H1 (cell line): ENCODE data around the gene RIC8A. TPM values are rescaled to one million over a fixed set of nuclear protein-coding genes. Genes with fewer than 3 reads are reported as not detected.
A peak's percentile ranks its signal among the peaks of the same experiment; 100 is the strongest.

Source experiments
- CTCF ChIA-PET: fragments of 300-600 bp; sonication (Branson Sonifier 250); formaldehyde crosslinking; loops from one replicate; lab custom pipeline; 2021; ENCODE audit not compliant: partially characterized antibody; lab: Charles Lee
- POLR2A ChIA-PET: fragments of 300-600 bp; sonication (Branson Sonifier 250); formaldehyde crosslinking; loops from one replicate; lab custom pipeline; 2021; ENCODE audit warnings: inconsistent platforms; ENCODE audit not compliant: partially characterized antibody; lab: Charles Lee
- DNase-seq, 2 experiments: peaks; one replicate each; pipeline versions ENCODE4 v3.0.0 to v3.0.0-alpha.2; 2010 to 2022; ENCODE audit warnings: low spot score in 2 of 2, low read depth in 1 of 2, mixed read lengths in 1 of 2
- FAIRE-seq: peaks from 2 replicates; lab custom pipeline; 2011; peaks lifted over from hg19 to GRCh38; lab: Jason Lieb, UNC
- H2AFZ ChIP-seq: 2 replicates; pipeline ENCODE4 v1.8.1; 2012; ENCODE audit warnings: low read length, inconsistent platforms
- H2AK5ac ChIP-seq: 2 replicates; pipeline ENCODE4 v1.6.1; 2013; ENCODE audit warnings: low read depth, low read length
- H2BK120ac ChIP-seq: replicated peaks from 2 replicates; pipeline ENCODE3; 2013; ENCODE audit warnings: low read depth, low read length, inconsistent platforms
- H2BK12ac ChIP-seq: 2 replicates; pipeline ENCODE4 v1.6.1; 2013; ENCODE audit warnings: low read depth, low read length
- H2BK15ac ChIP-seq: 2 replicates; pipeline ENCODE4 v1.6.1; 2013; ENCODE audit warnings: low read length
- H2BK20ac ChIP-seq: 2 replicates; pipeline ENCODE4 v1.6.1; 2013; ENCODE audit warnings: low read length
- H2BK5ac ChIP-seq: 2 replicates; pipeline ENCODE4 v1.6.1; 2013; ENCODE audit warnings: low read depth, low read length
- H3K14ac ChIP-seq: 2 replicates; pipeline ENCODE4 v1.6.1; 2013; ENCODE audit warnings: inconsistent platforms; ENCODE audit not compliant: insufficient read length
- H3K18ac ChIP-seq: 2 replicates; pipeline ENCODE4 v1.6.1; 2013; ENCODE audit warnings: low read length; ENCODE audit errors: extremely low read depth
- H3K23ac ChIP-seq: 2 replicates; pipeline ENCODE4 v1.6.1; 2013; ENCODE audit warnings: inconsistent platforms; ENCODE audit not compliant: insufficient read length
- H3K23me2 ChIP-seq: 2 replicates; pipeline ENCODE4 v1.6.1; 2013; ENCODE audit warnings: low read depth, low read length
- H3K27ac ChIP-seq: 2 replicates; pipeline ENCODE4 v1.6.1; 2011; ENCODE audit warnings: low read depth, low read length, inconsistent platforms
- H3K27me3 ChIP-seq, 4 experiments: replicated peaks in 1 of 4; 1 replicate in 1 of 4; 2 replicates in 3 of 4; pipeline versions ENCODE4 v1.6.1 to v1.8.1; 2011 to 2013; ENCODE audit warnings: low read length in 3 of 4, mild to moderate bottlenecking in 3 of 4, inconsistent platforms in 2 of 4, mixed read lengths in 2 of 4, moderate library complexity in 1 of 4; ENCODE audit not compliant: control insufficient read depth in 3 of 4, insufficient read depth in 3 of 4; ENCODE audit errors: extremely low read depth in 1 of 4
- H3K36me3 ChIP-seq, 4 experiments: 2 replicates each; pipeline versions ENCODE4 v1.6.1 to v1.8.1; 2011 to 2013; ENCODE audit warnings: mild to moderate bottlenecking in 4 of 4, low read length in 3 of 4, moderate library complexity in 2 of 4, control low read depth in 1 of 4, inconsistent platforms in 1 of 4; ENCODE audit not compliant: insufficient read depth in 4 of 4, control insufficient read depth in 2 of 4
- H3K4ac ChIP-seq: replicated peaks from 2 replicates; pipeline ENCODE3; 2013; ENCODE audit warnings: low read length, low read depth, mixed read lengths, inconsistent platforms; ENCODE audit not compliant: insufficient read length
- H3K4me1 ChIP-seq, 4 experiments: replicated peaks in 1 of 4; 1 replicate in 1 of 4; 2 replicates in 3 of 4; pipeline versions ENCODE4 v1.6.1 to v1.8.1; 2011 to 2013; ENCODE audit warnings: low read length in 3 of 4, inconsistent platforms in 2 of 4, mixed read lengths in 1 of 4; ENCODE audit not compliant: insufficient read depth in 4 of 4, control insufficient read depth in 3 of 4
- H3K4me2 ChIP-seq, 2 experiments: 2 replicates each; pipeline versions ENCODE4 v1.6.1 to v1.8.1; 2011 to 2013; ENCODE audit warnings: low read depth in 2 of 2, low read length in 2 of 2, control low read depth in 1 of 2, inconsistent platforms in 1 of 2, mild to moderate bottlenecking in 1 of 2; ENCODE audit not compliant: insufficient read depth in 1 of 2
- H3K4me3 ChIP-seq, 4 experiments: fragments of 200-600, 300-600 bp in 1 of 4; sonication (generic), shearing (Covaris generic), sonication (Bioruptor Twin) in 1 of 4; 2 replicates each; pipeline versions ENCODE4 v1.5.1 to v1.8.1; 2011 to 2016; ENCODE audit warnings: low read length in 4 of 4, low read depth in 3 of 4, control low read depth in 2 of 4, inconsistent platforms in 2 of 4, mild to moderate bottlenecking in 2 of 4, mixed read lengths in 1 of 4, moderate library complexity in 1 of 4; ENCODE audit not compliant: insufficient read depth in 2 of 4; ENCODE audit errors: extremely low read depth in 1 of 4
- H3K56ac ChIP-seq: replicated peaks from 2 replicates; pipeline ENCODE3; 2013; ENCODE audit warnings: low read depth, mild to moderate bottlenecking, mixed read lengths, low read length, inconsistent platforms; ENCODE audit not compliant: insufficient read length
- H3K79me1 ChIP-seq: 2 replicates; pipeline ENCODE4 v1.6.1; 2013; ENCODE audit warnings: low read depth, low read length, control low read depth
- H3K79me2 ChIP-seq, 2 experiments: 2 replicates each; pipeline versions ENCODE4 v1.6.1 to v1.8.1; 2012 to 2013; ENCODE audit warnings: low read length in 2 of 2, mild to moderate bottlenecking in 2 of 2, inconsistent platforms in 1 of 2; ENCODE audit not compliant: insufficient read depth in 2 of 2, control insufficient read depth in 1 of 2
- H3K9ac ChIP-seq, 4 experiments: replicated peaks in 1 of 4; 1 replicate in 1 of 4; 2 replicates in 3 of 4; pipeline versions ENCODE4 v1.6.1 to v1.8.1; 2011 to 2013; ENCODE audit warnings: low read depth in 3 of 4, low read length in 3 of 4, control low read depth in 2 of 4, mild to moderate bottlenecking in 2 of 4, moderate library complexity in 2 of 4, inconsistent platforms in 1 of 4; ENCODE audit errors: extremely low read depth in 1 of 4
- H3K9me3 ChIP-seq, 2 experiments: 2 replicates each; pipeline versions ENCODE4 v1.6.1 to v1.8.1; 2012 to 2013; ENCODE audit warnings: mild to moderate bottlenecking in 2 of 2, moderate library complexity in 2 of 2, control low read depth in 1 of 2, inconsistent platforms in 1 of 2, low read depth in 1 of 2, low read length in 1 of 2, mixed read lengths in 1 of 2; ENCODE audit not compliant: insufficient read depth in 2 of 2
- H4K20me1 ChIP-seq, 2 experiments: replicated peaks in 1 of 2; 2 replicates each; pipeline versions ENCODE3 to v1.8.1; 2011 to 2013; ENCODE audit warnings: inconsistent platforms in 2 of 2, low read length in 2 of 2, mild to moderate bottlenecking in 1 of 2; ENCODE audit not compliant: insufficient read depth in 2 of 2, control insufficient read depth in 1 of 2
- H4K5ac ChIP-seq: 2 replicates; pipeline ENCODE4 v1.6.1; 2013; ENCODE audit warnings: low read length, low read depth, mixed read lengths, inconsistent platforms; ENCODE audit not compliant: insufficient read length
- H4K8ac ChIP-seq: 2 replicates; pipeline ENCODE4 v1.8.0; 2013; ENCODE audit warnings: mild to moderate bottlenecking, moderate library complexity, low read length, inconsistent platforms; ENCODE audit not compliant: insufficient read depth; ENCODE audit errors: extremely low read depth
- H4K91ac ChIP-seq: replicated peaks from 2 replicates; pipeline ENCODE3; 2013; ENCODE audit warnings: low read length, mixed read lengths, inconsistent platforms; ENCODE audit not compliant: insufficient read length
- ASH2L ChIP-seq: fragments of 200-600, 300-600 bp; sonication (generic); IDR thresholded peaks from one replicate; pipeline ENCODE4 v1.7.1; 2017; ENCODE audit warnings: low read length
- ATF2 ChIP-seq: IDR thresholded peaks from 2 replicates; pipeline ENCODE4 v1.6.1; 2012; ENCODE audit warnings: low read length, inconsistent platforms
- BCL11A ChIP-seq, 2 experiments: IDR thresholded peaks; one replicate each; pipeline ENCODE4 v1.6.1; 2011; ENCODE audit warnings: low read depth in 2 of 2, low read length in 2 of 2, mild to moderate bottlenecking in 2 of 2
- CBX8 ChIP-seq: fragments of 300-800, 300-1000 bp; sonication (generic); IDR thresholded peaks from 2 replicates; pipeline ENCODE4 v1.7.1; 2016; ENCODE audit warnings: low read depth, low read length, borderline replicate concordance
- CTCF ChIP-seq, 3 experiments: IDR thresholded peaks; 1 replicate in 2 of 3; 2 replicates in 1 of 3; pipeline versions ENCODE4 v1.5.1 to v1.6.1; 2011; ENCODE audit warnings: low read length in 3 of 3, mild to moderate bottlenecking in 3 of 3, inconsistent platforms in 2 of 3, low read depth in 1 of 3, moderate library complexity in 1 of 3; ENCODE audit not compliant: insufficient read depth in 1 of 3; ENCODE audit errors: control extremely low read depth in 1 of 3
- GABPA ChIP-seq: IDR thresholded peaks from 2 replicates; pipeline ENCODE4 v1.6.1; 2011; ENCODE audit warnings: mild to moderate bottlenecking, low read length, moderate library complexity, borderline replicate concordance; ENCODE audit not compliant: insufficient read depth
- RAD21 ChIP-seq, 2 experiments: IDR thresholded peaks in 1 of 2; conservative IDR thresholded peaks in 1 of 2; 2 replicates each; pipeline ENCODE4 v1.6.1; 2011; ENCODE audit warnings: low read depth in 2 of 2, low read length in 2 of 2, improper control_type of control experiment in 1 of 2, inconsistent platforms in 1 of 2, mild to moderate bottlenecking in 1 of 2, moderate library complexity in 1 of 2
- TEAD4 ChIP-seq: IDR thresholded peaks from 2 replicates; pipeline ENCODE4 v1.6.1; 2012; ENCODE audit warnings: low read depth, low read length, inconsistent platforms, mixed read lengths
- WGBS, 2 experiments: shearing (Covaris generic) in 1 of 2; methylation state at CpG; one replicate each; pipeline versions ENCODE4 v1.1.6 to v1.1.7; 2013 to 2015; ENCODE audit warnings: low lambda C conversion rate in 2 of 2, mixed read lengths in 2 of 2, inconsistent platforms in 1 of 2, low coverage in 1 of 2, missing lambda C conversion rate in 1 of 2; ENCODE audit not compliant: insufficient replicate concordance in 2 of 2, insufficient coverage in 1 of 2, insufficient read length in 1 of 2; ENCODE audit errors: extremely low coverage in 1 of 2, missing lambda C conversion rate in 1 of 2; 5-methylcytosine and 5-hydroxymethylcytosine counted together
- polyA plus RNA-seq, 7 experiments: library from polyadenylated mRNA; depleted of rRNA in 3 of 7; stranded (reverse) in 5 of 7; unstranded in 2 of 7; fragments of >200 nt in 5 of 7; fragments of 200-250 nt in 2 of 7; gene quantifications; 1 replicate in 5 of 7; 2 replicates in 1 of 7; 4 replicates in 1 of 7; pipeline versions ENCODE4 v1.2.1 to v1.2.3, GENCODE V29; 2011 to 2013; ENCODE audit warnings: missing spikeins in 2 of 7, mixed read lengths in 2 of 7
- total RNA-seq: library from RNA; stranded (reverse); fragmentation: NEBNext Ultra II Directional; extraction: Animal tissue kit (Norgen Biotek cat#: 25700); gene quantifications from 2 replicates; pipeline ENCODE4 v1.2.1, GENCODE V29; 2021

Gene RIC8A
- total and polyA plus RNA-seq, 2 of the 8 experiments (the other 6 are each of a cell fraction or from before 2014, with no cell fraction given) = 67.0 to 105 TPM

- Histone ChIP-seq H2AFZ (no peak overlapping the region), H2BK12ac (no peak overlapping the region), H3K14ac (no peak overlapping the region), H2BK120ac (no peak overlapping the region), H3K4me2 (no peak overlapping the region), H4K8ac (no peak overlapping the region), H3K27ac (no peak overlapping the region), H3K79me2 (no peaks in the 10 kb centered on the region), H3K4me3 (no peak overlapping the region), H3K4me1 (no peaks in the 10 kb centered on the region), H2AK5ac (no peak overlapping the region), H2BK15ac (no peak overlapping the region), H2BK20ac (no peak overlapping the region), H3K79me1 (no peaks in the 10 kb centered on the region), H3K18ac (no peak overlapping the region), H3K56ac (no peak overlapping the region), H4K20me1 (no peaks in the 10 kb centered on the region), H3K9ac (no peak overlapping the region), H3K23ac (no peak overlapping the region), H3K9me3 (no peaks in the 10 kb centered on the region), H3K4ac (no peak overlapping the region), H3K36me3 (peaks cover 17 to 45% (median 37%) of the 10 kb centered on the region in 4 experiments), H3K23me2 (peaks cover 8% of the 10 kb centered on the region), H4K91ac (no peak overlapping the region), H4K5ac (no peak overlapping the region), H3K27me3 (no peaks in the 10 kb centered on the region; a peak in 1 of 7 replicates), H2BK5ac (no peak overlapping the region)
- ChIA-PET CTCF (interaction anchor here (1.2 to 9.8 kb wide), 32 partner anchors 11 to 267 kb away, joined by 3 to 212 read pairs (median 10); partner anchors contain the start of genes B4GALNT4, IFITM2, IFITM5 and NLRP6), POLR2A (interaction anchor here (0.7 to 3.1 kb wide), 16 partner anchors 15 to 143 kb away, joined by 3 to 9 read pairs (median 4); partner anchors contain the start of genes BET1L, PGGHG, PKP3 and PSMD13)
- 84% methylated on average over 10 of the region's 10 CpGs; no CpG with 5 or more reads in 1 of the 2 experiments for WGBS, 2 experiments
- DNase-seq (no peak), FAIRE-seq (no peak)
- TF ChIP-seq GABPA = no peak
- TF ChIP-seq RAD21 (IDR thresholded peaks at IDR 0.05 in 1 of 2, conservative IDR thresholded peaks at IDR 0.05 in 1 of 2; ENCODE audit: low read depth in 2 of 2, low read length in 2 of 2) = peak; percentile 32 to 40
- no peak for TF ChIP-seq ASH2L
- TF ChIP-seq ATF2 = no peak
- no peak for TF ChIP-seq BCL11A (IDR thresholded peaks at IDR 0.05; ENCODE audit: low read depth in 2 of 2, low read length in 2 of 2)
- no peak for TF ChIP-seq TEAD4
- peak in 1 of 3 experiments; percentile 13; a peak in 1 of 4 replicates for TF ChIP-seq CTCF (IDR thresholded peaks at IDR 0.05; ENCODE audit: control extremely low read depth in 1 of 3, insufficient read depth in 1 of 3, low read depth in 1 of 3, low read length in 3 of 3)
- TF ChIP-seq CBX8 = no peak
These were observed 44.0 kb downstream of the RIC8A start for GRCh38 chr11:251550-251949.
